ENCODE results near the gene CCDC141. TPM values are rescaled to one million over a fixed set of nuclear protein-coding genes. Genes with fewer than 3 reads are reported as not detected.
"Not testable (repeated sequence)": the region's sequence is repeated elsewhere in the genome, so short reads cannot be mapped to it uniquely, and the experiment has no call there.

Gene CCDC141
- total RNA-seq, 1 donor from 2014 or later: 25.7 TPM

- no peaks in the 10 kb centered on the region for H3K9me3 ChIP-seq
- TF ChIP-seq CTCF (IDR thresholded peaks at IDR 0.05): no peak
- no peaks in the 10 kb centered on the region for H3K27me3 ChIP-seq
- H3K36me3 ChIP-seq: no peaks in the 10 kb centered on the region
- H3K27ac ChIP-seq: no peak overlapping the region
- intact Hi-C loops (cut with DNase I): no loop called here
- ATAC-seq (no peak), DNase-seq (no peak)
- no peak overlapping the region for H3K4me3 ChIP-seq
- H3K4me1 ChIP-seq: no peaks in the 10 kb centered on the region
These were observed 30.7 kb downstream of the CCDC141 start for GRCh38 chr2:179019260-179019659.

GRCh38 chr2:179017773-179018357 lies 32.1 kb downstream of the CCDC141 start:
- Histone ChIP-seq H3K27ac (no peak overlapping the region), H3K36me3 (no peaks in the 10 kb centered on the region), H3K4me1 (no peaks in the 10 kb centered on the region), H3K4me3 (no peak overlapping the region), H3K9me3 (no peaks in the 10 kb centered on the region), H3K27me3 (no peaks in the 10 kb centered on the region)
- TF ChIP-seq CTCF (IDR thresholded peaks at IDR 0.05): no peak
- DNase-seq: no peak
- intact Hi-C loops (cut with DNase I): no loop called here
- no peak for ATAC-seq

GRCh38 chr2:179014189-179014588 lies 35.7 kb downstream of the CCDC141 start:
- H3K4me3 ChIP-seq; H3K4me1 ChIP-seq; H3K27ac ChIP-seq; ATAC-seq; intact Hi-C loops (cut with DNase I); H3K36me3 ChIP-seq; H3K27me3 ChIP-seq; DNase-seq; H3K9me3 ChIP-seq: not testable (repeated sequence)

- no peak overlapping the region for H3K4me3 ChIP-seq
- no peaks in the 10 kb centered on the region for H3K4me1 ChIP-seq
- no peak for DNase-seq
- H3K27me3 ChIP-seq: no peaks in the 10 kb centered on the region
- no peak for ATAC-seq
- no peaks in the 10 kb centered on the region for H3K9me3 ChIP-seq
- no peak for TF ChIP-seq CTCF (IDR thresholded peaks at IDR 0.05)
- intact Hi-C loops (cut with DNase I): no loop called here
- H3K36me3 ChIP-seq: no peaks in the 10 kb centered on the region
- no peak overlapping the region for H3K27ac ChIP-seq
These were observed 44.0 kb downstream of the CCDC141 start for GRCh38 chr2:179005976-179006375.

GRCh38 chr2:178999476-178999875 lies 50.5 kb downstream of the CCDC141 start:
- no peaks in the 10 kb centered on the region for H3K9me3 ChIP-seq
- intact Hi-C loops (cut with DNase I): no loop called here
- no peak for TF ChIP-seq CTCF (IDR thresholded peaks at IDR 0.05)

GRCh38 chr2:178998539-178998938 lies 51.4 kb downstream of the CCDC141 start:
- Histone ChIP-seq H3K36me3 (no peaks in the 10 kb centered on the region), H3K9me3 (no peaks in the 10 kb centered on the region), H3K4me3 (no peak overlapping the region), H3K27ac (no peak overlapping the region), H3K4me1 (no peaks in the 10 kb centered on the region), H3K27me3 (no peaks in the 10 kb centered on the region)
- ATAC-seq (no peak), DNase-seq (no peak)
- TF ChIP-seq CTCF (IDR thresholded peaks at IDR 0.05): no peak
- intact Hi-C loops (cut with DNase I): no loop called here

More at GRCh38 chr2:178999476-178999875, 50.5 kb downstream of the CCDC141 start:
- Histone ChIP-seq H3K4me1 (no peaks in the 10 kb centered on the region), H3K4me3 (no peak overlapping the region), H3K27me3 (no peaks in the 10 kb centered on the region), H3K27ac (no peak overlapping the region), H3K36me3 (no peaks in the 10 kb centered on the region)
- no peak for DNase-seq
- no peak for ATAC-seq
